Measurements from ENCODE around the gene SMYD3.

GRCh38 chr1:246117066-246117791 is 389.9 kb downstream of the SMYD3 start:
- TF ChIP-seq GATA4 (IDR thresholded peaks at IDR 0.05; ENCODE audit: borderline replicate concordance, low read depth) (no peak), CTCF (CRISPR knock-in tag; IDR thresholded peaks at IDR 0.05) (peak; percentile 60), IRF2 (CRISPR knock-in tag; IDR thresholded peaks at IDR 0.05) (no peak), EED (CRISPR knock-in tag; IDR thresholded peaks at IDR 0.05) (no peak), POLR2AphosphoS5 (IDR thresholded peaks at IDR 0.05; ENCODE audit: low read depth, low read length) (no peak), POLR2G (IDR thresholded peaks at IDR 0.05; ENCODE audit: low read depth, low read length) (no peak), FOXP1 (IDR thresholded peaks at IDR 0.05) (no peak), FOXP1 (CRISPR knock-in tag; IDR thresholded peaks at IDR 0.05) (no peak), ZNF777 (CRISPR knock-in tag; IDR thresholded peaks at IDR 0.05) (no peak), ZNF550 (CRISPR knock-in tag; IDR thresholded peaks at IDR 0.05; ENCODE audit: borderline replicate concordance) (no peak)
- TF ChIP-seq, protein P1, sequence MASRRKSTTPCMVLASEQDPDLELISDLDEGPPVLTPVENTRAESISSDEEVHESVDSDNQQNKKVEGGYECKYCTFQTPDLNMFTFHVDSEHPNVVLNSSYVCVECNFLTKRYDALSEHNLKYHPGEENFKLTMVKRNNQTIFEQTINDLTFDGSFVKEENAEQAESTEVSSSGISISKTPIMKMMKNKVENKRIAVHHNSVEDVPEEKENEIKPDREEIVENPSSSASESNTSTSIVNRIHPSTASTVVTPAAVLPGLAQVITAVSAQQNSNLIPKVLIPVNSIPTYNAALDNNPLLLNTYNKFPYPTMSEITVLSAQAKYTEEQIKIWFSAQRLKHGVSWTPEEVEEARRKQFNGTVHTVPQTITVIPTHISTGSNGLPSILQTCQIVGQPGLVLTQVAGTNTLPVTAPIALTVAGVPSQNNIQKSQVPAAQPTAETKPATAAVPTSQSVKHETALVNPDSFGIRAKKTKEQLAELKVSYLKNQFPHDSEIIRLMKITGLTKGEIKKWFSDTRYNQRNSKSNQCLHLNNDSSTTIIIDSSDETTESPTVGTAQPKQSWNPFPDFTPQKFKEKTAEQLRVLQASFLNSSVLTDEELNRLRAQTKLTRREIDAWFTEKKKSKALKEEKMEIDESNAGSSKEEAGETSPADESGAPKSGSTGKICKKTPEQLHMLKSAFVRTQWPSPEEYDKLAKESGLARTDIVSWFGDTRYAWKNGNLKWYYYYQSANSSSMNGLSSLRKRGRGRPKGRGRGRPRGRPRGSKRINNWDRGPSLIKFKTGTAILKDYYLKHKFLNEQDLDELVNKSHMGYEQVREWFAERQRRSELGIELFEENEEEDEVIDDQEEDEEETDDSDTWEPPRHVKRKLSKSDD (CRISPR knock-in tag; IDR thresholded peaks at IDR 0.05; ENCODE audit: low read depth) = no peak
- TF ChIP-seq, protein P2, sequence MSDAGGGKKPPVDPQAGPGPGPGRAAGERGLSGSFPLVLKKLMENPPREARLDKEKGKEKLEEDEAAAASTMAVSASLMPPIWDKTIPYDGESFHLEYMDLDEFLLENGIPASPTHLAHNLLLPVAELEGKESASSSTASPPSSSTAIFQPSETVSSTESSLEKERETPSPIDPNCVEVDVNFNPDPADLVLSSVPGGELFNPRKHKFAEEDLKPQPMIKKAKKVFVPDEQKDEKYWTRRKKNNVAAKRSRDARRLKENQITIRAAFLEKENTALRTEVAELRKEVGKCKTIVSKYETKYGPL (CRISPR knock-in tag; IDR thresholded peaks at IDR 0.05) = no peak
- TF ChIP-seq, protein P3, sequence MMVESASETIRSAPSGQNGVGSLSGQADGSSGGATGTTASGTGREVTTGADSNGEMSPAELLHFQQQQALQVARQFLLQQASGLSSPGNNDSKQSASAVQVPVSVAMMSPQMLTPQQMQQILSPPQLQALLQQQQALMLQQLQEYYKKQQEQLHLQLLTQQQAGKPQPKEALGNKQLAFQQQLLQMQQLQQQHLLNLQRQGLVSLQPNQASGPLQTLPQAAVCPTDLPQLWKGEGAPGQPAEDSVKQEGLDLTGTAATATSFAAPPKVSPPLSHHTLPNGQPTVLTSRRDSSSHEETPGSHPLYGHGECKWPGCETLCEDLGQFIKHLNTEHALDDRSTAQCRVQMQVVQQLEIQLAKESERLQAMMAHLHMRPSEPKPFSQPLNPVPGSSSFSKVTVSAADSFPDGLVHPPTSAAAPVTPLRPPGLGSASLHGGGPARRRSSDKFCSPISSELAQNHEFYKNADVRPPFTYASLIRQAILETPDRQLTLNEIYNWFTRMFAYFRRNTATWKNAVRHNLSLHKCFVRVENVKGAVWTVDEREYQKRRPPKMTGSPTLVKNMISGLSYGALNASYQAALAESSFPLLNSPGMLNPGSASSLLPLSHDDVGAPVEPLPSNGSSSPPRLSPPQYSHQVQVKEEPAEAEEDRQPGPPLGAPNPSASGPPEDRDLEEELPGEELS (CRISPR knock-in tag; IDR thresholded peaks at IDR 0.05) = no peak
